ENCODE results near the gene ZNF556. TPM values are rescaled to one million over a fixed set of nuclear protein-coding genes. Genes with fewer than 3 reads are reported as not detected.

Gene ZNF556
- polyA plus RNA-seq, 3 donors, result not detected

DNA sequence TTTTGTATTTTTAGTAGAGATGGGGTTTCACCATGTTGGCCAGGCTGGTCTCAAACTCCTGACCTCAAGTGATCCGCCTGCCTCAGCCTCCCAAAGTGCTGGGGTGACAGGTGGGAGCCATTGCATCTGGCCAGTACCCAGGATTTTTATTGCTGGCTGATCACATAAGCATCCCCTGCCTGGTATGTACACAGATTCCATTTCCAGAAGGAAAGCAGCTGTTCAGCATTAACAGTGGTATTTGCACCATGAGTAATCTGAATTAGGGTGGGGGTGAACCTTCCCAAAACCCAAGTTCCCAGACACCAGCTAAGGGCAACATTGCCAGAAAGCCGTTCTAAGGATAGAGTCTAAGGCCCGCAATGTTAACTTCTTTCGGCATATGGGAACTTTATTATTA lies 18.5 kb upstream of the ZNF556 start:
- Mint-ChIP-seq H3K4me1 (peaks cover 11% of the 10 kb centered on the region), H3K27ac (no peak overlapping the region), H3K9me3 (peaks cover 42 to 74% (median 67%) of the 10 kb centered on the region in 7 donors), H3K4me3 (no peak overlapping the region), H3K27me3 (ENCODE audit: low read depth in 3 of 3) (no peaks in the 10 kb centered on the region), H3K36me3 (peaks cover 56 to 76% of the 10 kb centered on the region in 2 donors)
- Histone ChIP-seq H3K27ac (ENCODE audit: low read depth in 1 of 2, low read length in 2 of 2) (no peak overlapping the region), H3K4me1 (ENCODE audit: control insufficient read depth in 1 of 2, insufficient read depth in 2 of 2, low read length in 2 of 2) (peaks cover 9% of the 10 kb centered on the region in 2 donors), H3K27me3 (ENCODE audit: control insufficient read depth in 2 of 2, insufficient read depth in 2 of 2, low read length in 2 of 2) (no peaks in the 10 kb centered on the region), H4K20me1 (ENCODE audit: insufficient read depth, low read length) (peaks cover 5% of the 10 kb centered on the region), H3K36me3 (replicated peaks in 1 of 2; ENCODE audit: control insufficient read depth in 1 of 2, insufficient read depth in 2 of 2, low read length in 2 of 2) (peaks cover 33 to 64% of the 10 kb centered on the region in 2 donors), H3K4me2 (replicated peaks; ENCODE audit: extremely low read depth, low read length, poor library complexity, severe bottlenecking) (no peak overlapping the region), H3K9ac (ENCODE audit: insufficient read depth, low read length, poor library complexity, severe bottlenecking) (no peak overlapping the region), H3K4me3 (replicated peaks in 1 of 3; ENCODE audit: low read depth in 2 of 3, low read length in 3 of 3) (no peak overlapping the region), H2AFZ (ENCODE audit: insufficient read depth, low read depth, low read length, poor library complexity, severe bottlenecking) (no peak overlapping the region), H3K9me3 (replicated peaks in 1 of 2; ENCODE audit: control insufficient read depth in 1 of 2, insufficient read depth in 1 of 2, low read length in 2 of 2) (peaks cover 61 to 63% of the 10 kb centered on the region in 2 donors), H3K79me2 (ENCODE audit: insufficient read depth, low read length) (peaks cover 36% of the 10 kb centered on the region)
- WGBS (ENCODE audit: insufficient coverage), result 100% methylated on average over 1 of the region's 4 CpGs
- intact Hi-C loops (cut with micrococcal nuclease), result no loop called here
- TF ChIP-seq, protein P1, sequence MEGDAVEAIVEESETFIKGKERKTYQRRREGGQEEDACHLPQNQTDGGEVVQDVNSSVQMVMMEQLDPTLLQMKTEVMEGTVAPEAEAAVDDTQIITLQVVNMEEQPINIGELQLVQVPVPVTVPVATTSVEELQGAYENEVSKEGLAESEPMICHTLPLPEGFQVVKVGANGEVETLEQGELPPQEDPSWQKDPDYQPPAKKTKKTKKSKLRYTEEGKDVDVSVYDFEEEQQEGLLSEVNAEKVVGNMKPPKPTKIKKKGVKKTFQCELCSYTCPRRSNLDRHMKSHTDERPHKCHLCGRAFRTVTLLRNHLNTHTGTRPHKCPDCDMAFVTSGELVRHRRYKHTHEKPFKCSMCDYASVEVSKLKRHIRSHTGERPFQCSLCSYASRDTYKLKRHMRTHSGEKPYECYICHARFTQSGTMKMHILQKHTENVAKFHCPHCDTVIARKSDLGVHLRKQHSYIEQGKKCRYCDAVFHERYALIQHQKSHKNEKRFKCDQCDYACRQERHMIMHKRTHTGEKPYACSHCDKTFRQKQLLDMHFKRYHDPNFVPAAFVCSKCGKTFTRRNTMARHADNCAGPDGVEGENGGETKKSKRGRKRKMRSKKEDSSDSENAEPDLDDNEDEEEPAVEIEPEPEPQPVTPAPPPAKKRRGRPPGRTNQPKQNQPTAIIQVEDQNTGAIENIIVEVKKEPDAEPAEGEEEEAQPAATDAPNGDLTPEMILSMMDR (IDR thresholded peaks at IDR 0.05), result no peak
- no peak for DNase-seq

DNA sequence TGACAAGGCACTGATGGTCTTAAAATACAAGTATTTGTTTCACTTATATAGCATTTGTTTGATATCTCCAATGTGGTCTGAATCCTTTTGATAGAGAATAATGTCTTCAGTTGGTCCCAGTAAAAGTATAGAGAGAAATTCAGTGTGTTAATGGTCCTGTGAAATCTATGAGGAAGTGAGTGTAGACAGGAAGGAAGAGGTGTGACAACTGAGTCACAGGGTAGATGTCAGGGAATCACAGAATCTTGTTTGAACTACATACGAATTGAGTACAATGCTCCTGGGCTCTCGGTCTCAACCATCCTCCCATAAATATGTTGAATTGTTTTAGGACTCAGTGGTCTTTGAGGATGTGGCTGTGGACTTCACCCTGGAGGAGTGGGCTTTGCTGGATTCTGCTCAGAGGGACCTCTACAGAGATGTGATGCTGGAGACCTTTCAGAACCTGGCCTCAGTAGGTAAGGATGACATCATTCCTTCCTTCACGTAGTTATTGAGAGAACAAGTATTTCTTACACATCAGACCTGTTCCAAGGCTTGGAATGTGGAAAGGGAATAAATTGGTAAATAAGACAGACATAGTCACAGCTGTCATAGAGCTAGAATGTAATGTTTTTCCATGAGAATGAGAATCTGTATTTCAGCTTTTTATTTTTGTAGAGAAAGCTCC lies 16.7 kb upstream of the ZNF556 start:
- Mint-ChIP-seq H3K27ac (peak overlapping the region in 5 of 7 donors; percentile 12 to 74 (median 45)), H3K27me3 (ENCODE audit: low read depth in 3 of 3) (peaks cover 0 to 2% (median 0%) of the 10 kb centered on the region in 3 donors), H3K9me3 (peaks cover 52 to 92% (median 83%) of the 10 kb centered on the region in 7 donors), H3K36me3 (peaks cover 53 to 77% of the 10 kb centered on the region in 2 donors), H3K4me1 (peaks cover 11% of the 10 kb centered on the region), H3K4me3 (no peak overlapping the region)
- peak in 2 of 3 donors; percentile 31 to 35 for DNase-seq
- Histone ChIP-seq H2AFZ (ENCODE audit: insufficient read depth, low read depth, low read length, poor library complexity, severe bottlenecking) (no peak overlapping the region), H3K27me3 (ENCODE audit: control insufficient read depth in 2 of 2, insufficient read depth in 2 of 2, low read length in 2 of 2) (no peaks in the 10 kb centered on the region), H4K20me1 (ENCODE audit: insufficient read depth, low read length) (peaks cover 5% of the 10 kb centered on the region), H3K4me3 (replicated peaks in 1 of 3; ENCODE audit: low read depth in 2 of 3, low read length in 3 of 3) (peak overlapping the region in 1 of 3 experiments; percentile 9), H3K27ac (ENCODE audit: low read depth in 1 of 2, low read length in 2 of 2) (peak overlapping the region in 1 of 2 donors; percentile 39), H3K4me1 (ENCODE audit: control insufficient read depth in 1 of 2, insufficient read depth in 2 of 2, low read length in 2 of 2) (peaks cover 9% of the 10 kb centered on the region in 2 donors), H3K36me3 (replicated peaks in 1 of 2; ENCODE audit: control insufficient read depth in 1 of 2, insufficient read depth in 2 of 2, low read length in 2 of 2) (peaks cover 34 to 68% of the 10 kb centered on the region in 2 donors), H3K9ac (ENCODE audit: insufficient read depth, low read length, poor library complexity, severe bottlenecking) (no peak overlapping the region), H3K4me2 (replicated peaks; ENCODE audit: extremely low read depth, low read length, poor library complexity, severe bottlenecking) (no peak overlapping the region), H3K9me3 (replicated peaks in 1 of 2; ENCODE audit: control insufficient read depth in 1 of 2, insufficient read depth in 1 of 2, low read length in 2 of 2) (peaks cover 69 to 79% of the 10 kb centered on the region in 2 donors), H3K79me2 (ENCODE audit: insufficient read depth, low read length) (peaks cover 22% of the 10 kb centered on the region)
- intact Hi-C loops (cut with micrococcal nuclease), result no loop called here
- TF ChIP-seq, protein P1 (IDR thresholded peaks at IDR 0.05), result no peak
- no CpG with 5 or more reads among the region's 3 CpGs for WGBS (ENCODE audit: insufficient coverage)

Measured in CD14-positive monocyte (primary cell).